Subcutaneous abdominal adipose tissue (tissue), 5 donors: ENCODE results near the gene PMM1.
"Not testable (repeated sequence)": the region's sequence is repeated elsewhere in the genome, so short reads cannot be mapped to it uniquely, and the experiment has no call there.

Experiments used
- H3K27ac ChIP-seq: one replicate; pipeline ENCODE4 v1.7.0; 2013; ENCODE audit warnings: low read depth, mild to moderate bottlenecking, inconsistent platforms, low read length, moderate library complexity
- H3K27me3 ChIP-seq, 5 donors: one replicate each; pipeline ENCODE4 v1.7.0; 2013; ENCODE audit warnings: low read length in 5 of 5, inconsistent platforms in 1 of 5; ENCODE audit not compliant: control insufficient read depth in 5 of 5, insufficient read depth in 4 of 5
- H3K36me3 ChIP-seq, 5 donors: one replicate each; pipeline ENCODE4 v1.7.0; 2013; ENCODE audit warnings: low read length in 5 of 5; ENCODE audit not compliant: control insufficient read depth in 5 of 5, insufficient read depth in 5 of 5
- H3K4me1 ChIP-seq, 5 donors: one replicate each; pipeline ENCODE4 v1.7.0; 2013; ENCODE audit warnings: low read length in 5 of 5, mild to moderate bottlenecking in 3 of 5, moderate library complexity in 1 of 5; ENCODE audit not compliant: control insufficient read depth in 5 of 5, insufficient read depth in 5 of 5
- H3K4me3 ChIP-seq, 5 donors: one replicate each; pipeline ENCODE4 v1.7.0; 2013; ENCODE audit warnings: low read length in 5 of 5, low read depth in 1 of 5
- H3K9ac ChIP-seq, 5 donors: one replicate each; pipeline ENCODE4 v1.7.0; 2013; ENCODE audit warnings: low read length in 5 of 5, mild to moderate bottlenecking in 4 of 5, moderate library complexity in 3 of 5
- H3K9me3 ChIP-seq, 5 donors: one replicate each; pipeline ENCODE4 v1.7.0; 2013; ENCODE audit warnings: low read length in 5 of 5; ENCODE audit not compliant: control insufficient read depth in 5 of 5
- donor health status: healthy.
- donor health status: healthy.
- donor health status: healthy.
- donor health status: healthy.
- donor health status: healthy.

PMM1 gene

GRCh38 chr22:41568811-41569210, 20.8 kb downstream of the PMM1 start:
- no peak overlapping the region for H3K27ac ChIP-seq
- no peak overlapping the region for H3K4me3 ChIP-seq

GRCh38 chr22:41567512-41567768, 22.2 kb downstream of the PMM1 start:
- Histone ChIP-seq H3K9ac (no peak overlapping the region), H3K27me3 (peaks cover 0 to 6% (median 3%) of the 10 kb centered on the region in 5 donors), H3K9me3 (no peaks in the 10 kb centered on the region), H3K36me3 (no peaks in the 10 kb centered on the region), H3K27ac (no peak overlapping the region), H3K4me3 (no peak overlapping the region), H3K4me1 (peaks cover 0 to 11% (median 6%) of the 10 kb centered on the region in 5 donors)

More at GRCh38 chr22:41568811-41569210, 20.8 kb downstream of the PMM1 start:
- H3K36me3 ChIP-seq: no peaks in the 10 kb centered on the region
- H3K9me3 ChIP-seq: no peaks in the 10 kb centered on the region
- H3K4me1 ChIP-seq: peaks cover 0 to 11% (median 6%) of the 10 kb centered on the region in 5 donors
- H3K9ac ChIP-seq: no peak overlapping the region
- H3K27me3 ChIP-seq: no peaks in the 10 kb centered on the region

- H3K4me3 ChIP-seq: no peak overlapping the region
- H3K4me1 ChIP-seq: peaks cover 0 to 11% (median 6%) of the 10 kb centered on the region in 5 donors
- peaks cover 0 to 21% (median 16%) of the 10 kb centered on the region in 5 donors for H3K27me3 ChIP-seq
- H3K27ac ChIP-seq: no peak overlapping the region
- H3K9ac ChIP-seq: no peak overlapping the region
- H3K9me3 ChIP-seq: no peaks in the 10 kb centered on the region
- no peaks in the 10 kb centered on the region for H3K36me3 ChIP-seq
These were observed 24.1 kb downstream of the PMM1 start for GRCh38 chr22:41565403-41566054.

- Histone ChIP-seq H3K27ac (no peak overlapping the region), H3K36me3 (no peaks in the 10 kb centered on the region), H3K9ac (no peak overlapping the region), H3K9me3 (no peaks in the 10 kb centered on the region), H3K4me1 (peaks cover 0 to 11% (median 6%) of the 10 kb centered on the region in 5 donors), H3K27me3 (peaks cover 0 to 28% (median 20%) of the 10 kb centered on the region in 5 donors), H3K4me3 (no peak overlapping the region)
These were observed 25.1 kb downstream of the PMM1 start for GRCh38 chr22:41564563-41564962.

GRCh38 chr22:41563051-41563711, 26.5 kb downstream of the PMM1 start:
- Histone ChIP-seq H3K27me3 (peaks cover 0 to 28% (median 20%) of the 10 kb centered on the region in 5 donors), H3K27ac (no peak overlapping the region), H3K9me3 (no peaks in the 10 kb centered on the region), H3K36me3 (no peaks in the 10 kb centered on the region), H3K4me1 (peaks cover 0 to 11% (median 6%) of the 10 kb centered on the region in 5 donors), H3K4me3 (no peak overlapping the region), H3K9ac (no peak overlapping the region)

GRCh38 chr22:41562461-41562860, 27.2 kb downstream of the PMM1 start:
- H3K4me1 ChIP-seq: peaks cover 0 to 15% (median 8%) of the 10 kb centered on the region in 5 donors
- no peaks in the 10 kb centered on the region for H3K36me3 ChIP-seq
- peaks cover 0 to 28% (median 21%) of the 10 kb centered on the region in 5 donors for H3K27me3 ChIP-seq
- H3K27ac ChIP-seq: no peak overlapping the region
- H3K9me3 ChIP-seq: no peaks in the 10 kb centered on the region
- H3K4me3 ChIP-seq: no peak overlapping the region
- no peak overlapping the region for H3K9ac ChIP-seq

GRCh38 chr22:41561788-41562187, 27.9 kb downstream of the PMM1 start:
- Histone ChIP-seq H3K4me3 (no peak overlapping the region), H3K4me1 (peaks cover 0 to 17% (median 7%) of the 10 kb centered on the region in 5 donors), H3K9ac (no peak overlapping the region), H3K27me3 (peaks cover 0 to 28% (median 21%) of the 10 kb centered on the region in 5 donors), H3K9me3 (no peaks in the 10 kb centered on the region), H3K27ac (no peak overlapping the region), H3K36me3 (no peaks in the 10 kb centered on the region)

- Histone ChIP-seq H3K4me3 (no peak overlapping the region), H3K36me3 (no peaks in the 10 kb centered on the region), H3K27me3 (peaks cover 0 to 28% (median 21%) of the 10 kb centered on the region in 5 donors), H3K27ac (no peak overlapping the region), H3K9me3 (no peaks in the 10 kb centered on the region), H3K9ac (no peak overlapping the region), H3K4me1 (peaks cover 0 to 17% (median 6%) of the 10 kb centered on the region in 5 donors)
These were observed 28.3 kb downstream of the PMM1 start for GRCh38 chr22:41561335-41561734.

GRCh38 chr22:41560095-41560471, 29.6 kb downstream of the PMM1 start:
- Histone ChIP-seq H3K9me3 (no peaks in the 10 kb centered on the region), H3K27me3 (peaks cover 0 to 28% (median 21%) of the 10 kb centered on the region in 5 donors), H3K27ac (no peak overlapping the region), H3K9ac (no peak overlapping the region), H3K4me3 (no peak overlapping the region), H3K4me1 (peaks cover 0 to 13% (median 6%) of the 10 kb centered on the region in 5 donors), H3K36me3 (no peaks in the 10 kb centered on the region)

- not testable (repeated sequence) for H3K4me3 ChIP-seq, H3K9ac ChIP-seq, H3K27ac ChIP-seq, H3K9me3 ChIP-seq, H3K36me3 ChIP-seq
- Histone ChIP-seq H3K27me3 (peaks cover 0 to 28% (median 21%) of the 10 kb centered on the region in 5 donors), H3K4me1 (peaks cover 0 to 13% (median 6%) of the 10 kb centered on the region in 5 donors)
These were observed 31.4 kb downstream of the PMM1 start for GRCh38 chr22:41558241-41558630.
